ENCODE data around the gene KANSL1L.

DNA sequence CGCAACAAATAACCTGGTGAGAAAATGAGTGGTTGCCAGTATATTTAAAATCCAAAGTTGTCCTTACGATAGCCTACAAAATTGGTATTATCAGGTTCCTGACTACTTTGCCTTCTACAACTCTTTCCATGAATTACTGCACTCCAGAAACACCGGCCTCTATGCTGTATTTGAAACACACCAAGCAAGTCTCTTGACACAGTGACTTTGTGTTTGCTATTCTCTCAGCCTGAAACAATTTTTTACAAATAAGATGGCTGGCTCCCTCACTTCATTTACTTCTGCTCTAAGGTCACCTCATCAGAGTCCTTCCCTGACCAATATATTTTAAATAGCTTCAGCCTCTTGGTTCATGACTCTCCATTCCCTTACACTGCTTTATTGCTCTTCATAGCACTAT is 12.2 kb downstream of the KANSL1L start:
- TF ChIP-seq, protein P1, sequence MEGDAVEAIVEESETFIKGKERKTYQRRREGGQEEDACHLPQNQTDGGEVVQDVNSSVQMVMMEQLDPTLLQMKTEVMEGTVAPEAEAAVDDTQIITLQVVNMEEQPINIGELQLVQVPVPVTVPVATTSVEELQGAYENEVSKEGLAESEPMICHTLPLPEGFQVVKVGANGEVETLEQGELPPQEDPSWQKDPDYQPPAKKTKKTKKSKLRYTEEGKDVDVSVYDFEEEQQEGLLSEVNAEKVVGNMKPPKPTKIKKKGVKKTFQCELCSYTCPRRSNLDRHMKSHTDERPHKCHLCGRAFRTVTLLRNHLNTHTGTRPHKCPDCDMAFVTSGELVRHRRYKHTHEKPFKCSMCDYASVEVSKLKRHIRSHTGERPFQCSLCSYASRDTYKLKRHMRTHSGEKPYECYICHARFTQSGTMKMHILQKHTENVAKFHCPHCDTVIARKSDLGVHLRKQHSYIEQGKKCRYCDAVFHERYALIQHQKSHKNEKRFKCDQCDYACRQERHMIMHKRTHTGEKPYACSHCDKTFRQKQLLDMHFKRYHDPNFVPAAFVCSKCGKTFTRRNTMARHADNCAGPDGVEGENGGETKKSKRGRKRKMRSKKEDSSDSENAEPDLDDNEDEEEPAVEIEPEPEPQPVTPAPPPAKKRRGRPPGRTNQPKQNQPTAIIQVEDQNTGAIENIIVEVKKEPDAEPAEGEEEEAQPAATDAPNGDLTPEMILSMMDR (IDR thresholded peaks at IDR 0.05), result no peak
- no peak for TF ChIP-seq POLR2A (IDR thresholded peaks at IDR 0.05)

Measured in heart left ventricle (tissue), 13 donors.